HG02588 (cell line): ENCODE results near the gene JCAD.
"Not testable (repeated sequence)": the region's sequence is repeated elsewhere in the genome, so short reads cannot be mapped to it uniquely, and the experiment has no call there.

ENCODE experiments used
- ATAC-seq: cut with Tn5 transposase; IDR thresholded peaks from one replicate; pipeline ENCODE4 v1.9.1; 2021; ENCODE audit warnings: mild to moderate bottlenecking, moderate library complexity; ENCODE audit not compliant: unreplicated experiment

JCAD gene

GRCh38 chr10:29993319-29993915, 66.0 kb downstream of the JCAD start:
- ATAC-seq, result no peak

DNA sequence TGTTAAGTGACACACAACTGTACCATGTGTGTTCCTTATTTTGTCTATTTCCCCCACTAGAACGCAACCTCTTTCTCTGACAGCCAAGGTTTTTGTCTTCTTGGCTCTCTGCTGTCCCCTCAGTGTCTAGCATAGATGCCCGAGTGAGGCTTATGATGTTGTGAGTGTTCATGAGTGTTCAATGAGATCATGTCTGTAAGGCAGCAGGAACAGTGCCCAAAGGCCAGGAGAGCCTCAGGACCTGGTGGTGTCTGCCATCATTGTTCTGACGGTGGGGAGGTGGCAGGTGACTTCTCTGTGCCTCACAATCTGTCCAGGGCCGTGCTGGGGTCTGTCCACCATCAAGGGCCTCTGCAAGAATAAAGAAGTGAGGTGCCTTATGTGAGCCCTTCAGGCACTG, 66.5 kb downstream of the JCAD start:
- no peak for ATAC-seq

DNA sequence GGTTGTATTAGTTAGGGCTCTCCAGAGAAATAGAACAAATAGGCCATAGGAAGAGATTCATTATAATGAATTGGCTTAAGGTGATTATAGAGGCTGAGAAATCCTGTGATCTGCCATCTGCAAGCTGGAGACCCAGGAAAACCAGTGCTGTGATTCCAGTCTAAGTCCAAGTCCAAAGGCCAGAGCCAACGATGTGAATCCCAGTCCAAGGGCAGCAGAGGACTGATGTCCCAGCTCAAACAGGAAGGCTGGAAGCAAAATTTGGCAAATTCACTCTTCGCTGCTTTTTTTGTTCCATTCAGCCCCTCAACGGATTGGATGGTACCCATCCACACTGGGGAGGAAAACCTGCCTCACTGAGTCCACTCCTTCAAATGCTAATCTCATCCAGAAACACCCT, 68.0 kb downstream of the JCAD start:
- no peak for ATAC-seq

- no peak for ATAC-seq
These were observed 71.9 kb downstream of the JCAD start for GRCh38 chr10:29987471-29987870.

GRCh38 chr10:29982997-29983648, 76.3 kb downstream of the JCAD start:
- ATAC-seq, result no peak

DNA sequence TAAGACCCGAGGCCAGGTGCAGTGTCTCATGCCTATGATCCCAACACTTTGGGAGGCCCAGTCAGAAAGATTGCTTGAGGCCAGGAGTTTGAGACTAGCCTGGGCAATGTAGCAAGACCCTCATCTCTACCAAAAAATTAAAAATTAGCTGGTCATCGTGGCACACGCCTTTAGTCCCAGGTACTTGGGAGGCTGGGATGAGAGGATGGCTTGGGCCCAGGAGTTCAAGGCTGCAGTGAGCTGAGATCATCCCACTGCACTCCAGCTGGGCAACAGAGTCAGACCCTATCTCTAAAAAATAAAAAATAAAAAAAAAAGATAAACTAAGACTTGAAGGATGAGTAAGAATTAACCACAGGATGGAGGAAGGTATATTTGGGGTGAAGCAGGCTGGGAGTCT, 77.9 kb downstream of the JCAD start:
- no peak for ATAC-seq

DNA sequence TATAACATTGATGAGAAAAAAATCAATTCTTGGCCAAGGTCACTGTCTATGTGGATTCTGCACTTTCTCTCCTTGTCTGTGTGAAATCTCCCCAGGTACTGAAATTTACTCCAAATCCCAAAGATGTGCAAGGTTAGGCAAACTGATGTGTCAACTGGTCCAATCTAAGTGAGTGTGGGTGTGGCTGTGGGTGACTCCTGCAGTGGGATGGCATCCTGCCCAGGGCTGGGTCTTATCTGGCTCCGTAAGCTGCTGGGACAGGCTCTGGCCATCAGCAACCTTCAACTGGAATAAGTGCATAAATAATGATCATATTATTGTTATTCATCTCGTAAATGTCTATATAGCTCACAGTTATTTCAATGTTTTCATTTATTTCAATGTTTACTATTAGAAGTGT, 79.3 kb downstream of the JCAD start:
- no peak for ATAC-seq

DNA sequence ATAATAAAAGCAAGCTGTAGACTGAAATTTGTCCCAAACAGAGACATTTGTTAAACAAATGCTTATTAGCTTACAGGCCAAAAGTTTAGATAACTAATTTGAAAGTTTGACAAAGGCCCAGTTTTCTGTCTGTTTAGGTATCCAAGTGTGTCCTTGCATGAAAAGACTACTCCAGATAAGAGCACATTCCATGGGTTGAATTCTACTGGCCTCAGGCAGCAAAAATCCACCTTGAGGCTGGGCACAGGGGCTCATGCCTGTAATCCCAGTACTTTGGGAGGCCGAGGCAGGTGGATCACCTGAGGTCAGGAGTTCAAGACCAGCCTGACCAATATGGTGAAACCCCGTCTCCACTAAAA, 80.0 kb downstream of the JCAD start:
- ATAC-seq, result not testable (repeated sequence)

DNA sequence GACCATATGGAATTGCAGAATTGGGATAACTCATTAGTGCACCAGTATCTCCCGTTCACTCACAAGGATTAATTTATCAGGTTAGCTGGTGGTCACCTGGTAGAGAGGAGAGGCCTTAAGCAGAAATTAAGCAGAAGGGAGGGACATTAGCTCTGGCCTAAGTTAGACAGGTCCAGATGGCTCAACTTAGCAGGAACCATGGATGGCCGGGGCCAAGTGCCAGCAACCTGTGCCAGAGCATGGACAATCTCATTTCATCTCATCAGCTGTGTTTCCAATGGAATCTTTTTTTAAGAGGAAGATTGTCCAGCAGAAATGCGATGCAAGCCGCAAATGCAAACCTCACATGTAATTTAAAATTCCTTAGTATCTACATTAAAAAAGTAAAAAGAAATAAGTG, 82.2 kb downstream of the JCAD start:
- ATAC-seq, result no peak

DNA sequence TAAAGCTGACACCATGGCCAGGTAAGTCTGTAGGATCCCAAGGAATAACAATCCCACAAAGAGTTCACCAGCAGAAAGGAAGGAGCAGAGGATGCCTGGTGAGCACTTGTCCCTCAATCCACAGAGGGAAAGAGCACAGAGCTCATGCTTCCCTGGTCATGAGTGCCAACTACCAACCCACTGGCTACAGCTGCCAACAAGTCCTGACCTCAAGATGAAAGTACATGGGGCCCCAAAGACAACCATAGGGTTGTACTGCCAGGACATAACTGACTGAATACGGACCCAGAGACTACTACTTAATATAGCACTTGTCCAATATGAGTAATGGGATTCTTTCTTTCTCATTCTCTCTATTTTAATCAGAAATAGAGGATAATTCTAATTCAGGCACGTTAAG, 83.3 kb downstream of the JCAD start:
- ATAC-seq, result no peak

DNA sequence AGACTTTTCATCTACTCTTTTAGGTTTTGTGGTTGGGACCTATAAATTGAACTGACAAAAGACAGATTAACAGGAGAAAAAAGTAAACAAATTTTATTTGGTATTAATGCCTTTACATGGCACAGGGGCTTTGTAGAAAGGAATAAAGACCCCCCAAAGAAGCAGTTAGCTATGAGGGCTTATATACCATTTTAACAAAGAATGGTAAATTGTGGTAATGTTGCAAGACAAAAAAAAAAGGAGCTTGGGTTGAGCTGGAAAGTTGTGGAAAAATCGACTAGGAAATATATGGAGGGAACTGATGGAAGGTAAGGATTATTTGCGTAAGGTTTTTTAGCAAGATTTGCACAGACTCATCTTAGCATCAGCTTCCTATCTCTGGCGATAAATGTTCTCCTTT, 84.6 kb downstream of the JCAD start:
- ATAC-seq, result no peak

DNA sequence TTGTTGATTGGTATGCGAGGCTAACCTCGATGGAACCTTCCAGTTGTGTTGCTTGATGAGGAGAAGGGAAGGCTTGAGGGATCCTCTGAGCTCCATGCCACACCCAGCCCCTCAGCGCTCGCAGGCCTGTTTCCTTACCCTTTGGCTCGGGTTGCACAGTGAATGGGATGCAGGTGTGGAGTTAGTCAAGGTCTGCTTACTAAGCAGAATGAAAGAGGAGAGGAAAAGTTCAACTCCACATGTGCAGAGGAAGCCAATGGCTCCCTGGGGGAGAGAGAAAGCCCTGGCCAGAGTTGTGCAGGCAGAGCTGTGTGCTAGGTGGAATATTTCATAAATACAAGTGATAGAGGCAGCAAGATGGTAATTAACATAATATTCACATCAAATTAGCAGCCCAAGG, 85.5 kb downstream of the JCAD start:
- ATAC-seq, result no peak

- ATAC-seq, result no peak
These were observed 88.8 kb downstream of the JCAD start for GRCh38 chr10:29970576-29970975.

DNA sequence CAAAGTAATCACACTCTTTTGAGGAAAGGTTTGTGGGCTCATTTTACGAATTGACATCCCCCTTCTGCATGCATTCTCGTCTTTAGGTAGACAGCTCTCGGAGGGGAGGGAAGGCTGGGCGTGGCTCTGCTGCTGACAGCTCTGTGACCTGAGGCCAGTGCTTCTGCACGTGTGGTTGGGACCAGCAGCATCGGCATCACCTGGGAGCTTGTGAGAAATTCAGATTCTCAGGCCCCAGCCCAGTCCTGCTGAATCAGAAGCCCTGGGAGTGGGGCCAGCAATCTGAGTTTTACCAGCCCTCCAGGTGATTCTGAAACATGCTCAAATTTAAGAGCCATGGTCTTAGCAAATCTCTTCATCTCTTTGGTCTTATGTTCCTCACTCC, 89.4 kb downstream of the JCAD start:
- ATAC-seq, result no peak

GRCh38 chr10:29969255-29970011, 90.0 kb downstream of the JCAD start:
- ATAC-seq, result no peak

- ATAC-seq, result no peak
These were observed 90.8 kb downstream of the JCAD start for GRCh38 chr10:29968585-29968984.

DNA sequence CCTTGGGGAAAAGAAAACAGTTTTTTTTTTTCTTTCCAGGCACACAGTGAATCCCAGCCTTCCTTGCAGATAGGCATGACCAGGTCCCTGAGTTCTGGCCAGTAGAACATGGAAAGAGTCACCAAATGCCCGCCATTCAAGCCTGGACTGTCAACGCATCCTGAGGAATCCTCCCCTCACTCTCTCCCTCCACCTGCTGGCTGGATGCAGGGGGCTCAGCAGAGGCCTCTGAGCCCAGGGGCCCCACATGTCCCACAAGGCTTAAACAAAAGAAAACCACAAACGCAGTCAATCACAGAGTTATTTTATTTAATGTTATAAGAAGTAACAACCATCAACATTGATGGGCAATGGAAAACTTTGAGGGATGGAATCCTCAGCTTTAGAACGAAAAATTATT, 93.1 kb downstream of the JCAD start:
- ATAC-seq, result no peak
